ENCODE measurements around the gene TTC21A. TPM values are rescaled to one million over a fixed set of nuclear protein-coding genes. Genes with fewer than 3 reads are reported as not detected.

Gene TTC21A
- total RNA-seq, 4 donors from 2014 or later, result 0.33 to 4.3 (median 1.1) TPM

DNA sequence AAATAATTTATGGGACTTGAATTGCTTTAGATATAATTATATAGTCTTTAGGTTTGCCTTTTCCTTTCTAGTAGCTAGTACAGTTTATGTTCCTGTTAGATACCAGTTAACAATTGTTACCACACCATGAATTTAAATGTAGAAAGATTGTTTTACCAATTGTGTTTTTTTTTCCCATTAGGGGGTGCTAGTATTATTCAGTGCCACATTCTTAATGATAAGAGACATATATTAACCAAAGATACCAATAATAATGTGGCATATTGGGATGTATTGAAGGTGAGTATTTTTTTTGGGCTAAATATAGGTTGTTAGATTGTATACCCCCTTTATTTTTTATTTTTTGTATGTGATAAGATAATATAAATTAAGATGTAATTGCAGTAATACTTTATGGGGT, 27.9 kb upstream of the TTC21A start:
- no peaks in the 10 kb centered on the region for H3K4me1 ChIP-seq
- DNase-seq (no peak), ATAC-seq (no peak)
- peaks cover 0 to 54% of the 10 kb centered on the region in 2 donors for H3K36me3 ChIP-seq
- H3K4me3 ChIP-seq, result no peak overlapping the region
- no peaks in the 10 kb centered on the region for H3K27me3 ChIP-seq
- intact Hi-C loops (cut with DNase I; ENCODE audit: low total_unique reads), result no loop called here
- no peak overlapping the region for H3K27ac ChIP-seq
- H3K9me3 ChIP-seq, result no peaks in the 10 kb centered on the region
- in situ Hi-C loops (cut with MboI; ENCODE audit: low sequenced_read_pairs in 4 of 4), result no loop called here
- TF ChIP-seq POLR2A (IDR thresholded peaks at IDR 0.05), result no peak
- TF ChIP-seq, protein P1, sequence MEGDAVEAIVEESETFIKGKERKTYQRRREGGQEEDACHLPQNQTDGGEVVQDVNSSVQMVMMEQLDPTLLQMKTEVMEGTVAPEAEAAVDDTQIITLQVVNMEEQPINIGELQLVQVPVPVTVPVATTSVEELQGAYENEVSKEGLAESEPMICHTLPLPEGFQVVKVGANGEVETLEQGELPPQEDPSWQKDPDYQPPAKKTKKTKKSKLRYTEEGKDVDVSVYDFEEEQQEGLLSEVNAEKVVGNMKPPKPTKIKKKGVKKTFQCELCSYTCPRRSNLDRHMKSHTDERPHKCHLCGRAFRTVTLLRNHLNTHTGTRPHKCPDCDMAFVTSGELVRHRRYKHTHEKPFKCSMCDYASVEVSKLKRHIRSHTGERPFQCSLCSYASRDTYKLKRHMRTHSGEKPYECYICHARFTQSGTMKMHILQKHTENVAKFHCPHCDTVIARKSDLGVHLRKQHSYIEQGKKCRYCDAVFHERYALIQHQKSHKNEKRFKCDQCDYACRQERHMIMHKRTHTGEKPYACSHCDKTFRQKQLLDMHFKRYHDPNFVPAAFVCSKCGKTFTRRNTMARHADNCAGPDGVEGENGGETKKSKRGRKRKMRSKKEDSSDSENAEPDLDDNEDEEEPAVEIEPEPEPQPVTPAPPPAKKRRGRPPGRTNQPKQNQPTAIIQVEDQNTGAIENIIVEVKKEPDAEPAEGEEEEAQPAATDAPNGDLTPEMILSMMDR (IDR thresholded peaks at IDR 0.05 in 4 of 5, conservative IDR thresholded peaks at IDR 0.05 in 1 of 5), result no peak

DNA sequence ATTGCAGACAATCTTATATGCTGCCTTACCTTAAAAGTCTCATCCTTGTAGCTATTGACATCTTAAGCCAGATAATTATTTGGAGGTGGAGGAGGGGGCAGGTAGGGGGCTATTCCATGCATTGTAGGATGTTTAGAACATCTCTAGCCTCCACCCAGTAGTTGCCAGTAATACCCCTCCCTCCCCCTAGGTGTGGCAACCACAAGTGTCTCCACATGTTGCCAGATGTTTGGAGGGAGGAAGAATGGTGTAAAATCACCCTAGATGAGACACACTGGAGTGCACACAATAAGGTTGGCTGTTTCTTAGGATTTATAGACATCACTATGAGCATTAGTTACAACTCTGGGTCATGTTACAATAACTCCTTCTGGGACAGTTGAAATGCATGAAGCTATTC, 27.5 kb upstream of the TTC21A start:
- Histone ChIP-seq H3K27ac (no peak overlapping the region), H3K9me3 (no peaks in the 10 kb centered on the region), H3K4me3 (no peak overlapping the region), H3K36me3 (peaks cover 0 to 52% of the 10 kb centered on the region in 2 donors), H3K4me1 (no peaks in the 10 kb centered on the region), H3K27me3 (no peaks in the 10 kb centered on the region)
- no peak for TF ChIP-seq POLR2A (IDR thresholded peaks at IDR 0.05)
- TF ChIP-seq, protein P1 (IDR thresholded peaks at IDR 0.05 in 4 of 5, conservative IDR thresholded peaks at IDR 0.05 in 1 of 5), result no peak
- intact Hi-C loops (cut with DNase I; ENCODE audit: low total_unique reads) (no loop called here), in situ Hi-C loops (cut with MboI; ENCODE audit: low sequenced_read_pairs in 4 of 4) (no loop called here)
- ATAC-seq (no peak), DNase-seq (no peak)

DNA sequence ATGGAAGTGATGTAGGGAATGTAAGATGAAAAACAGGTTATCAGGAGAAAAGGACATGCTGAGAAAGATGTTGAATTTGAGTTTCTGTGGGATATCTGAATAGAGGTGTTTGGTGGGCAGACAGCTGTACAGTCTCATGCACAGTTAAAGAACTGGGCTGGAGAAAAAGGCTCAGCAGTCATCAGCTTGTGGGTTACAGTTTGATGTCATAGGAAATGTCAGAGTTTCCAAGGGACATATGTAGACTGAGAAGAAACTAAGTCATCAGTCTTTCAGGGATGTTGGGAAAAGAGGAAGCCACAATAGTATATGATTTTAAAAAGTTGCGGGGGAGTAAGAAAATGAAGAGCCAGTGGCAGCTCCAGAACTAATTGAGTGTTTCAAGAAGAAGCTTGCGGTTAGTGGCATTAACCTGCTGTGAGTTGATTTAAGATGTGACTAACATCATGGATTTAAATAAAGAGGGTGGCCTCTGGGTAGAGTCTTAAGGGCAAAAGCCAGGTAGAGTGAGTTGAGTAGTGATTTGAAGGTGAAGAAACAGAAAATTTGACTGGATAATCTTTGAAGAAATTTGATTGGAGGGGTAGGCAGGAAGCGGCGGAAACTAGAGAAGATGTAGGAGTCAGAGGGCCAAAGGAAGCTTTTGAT, 24.7 kb upstream of the TTC21A start:
- Histone ChIP-seq H3K4me3 (no peak overlapping the region), H3K9me3 (no peaks in the 10 kb centered on the region), H3K27me3 (no peaks in the 10 kb centered on the region), H3K36me3 (peaks cover 0 to 56% of the 10 kb centered on the region in 2 donors), H3K27ac (no peak overlapping the region), H3K4me1 (no peaks in the 10 kb centered on the region)
- ATAC-seq, result no peak
- DNase-seq, result no peak
- in situ Hi-C loops (cut with MboI; ENCODE audit: low sequenced_read_pairs in 4 of 4) (no loop called here), intact Hi-C loops (cut with DNase I; ENCODE audit: low total_unique reads) (no loop called here)
- TF ChIP-seq, protein P1 (IDR thresholded peaks at IDR 0.05 in 4 of 5, conservative IDR thresholded peaks at IDR 0.05 in 1 of 5), result no peak
- TF ChIP-seq POLR2A (IDR thresholded peaks at IDR 0.05), result no peak

DNA sequence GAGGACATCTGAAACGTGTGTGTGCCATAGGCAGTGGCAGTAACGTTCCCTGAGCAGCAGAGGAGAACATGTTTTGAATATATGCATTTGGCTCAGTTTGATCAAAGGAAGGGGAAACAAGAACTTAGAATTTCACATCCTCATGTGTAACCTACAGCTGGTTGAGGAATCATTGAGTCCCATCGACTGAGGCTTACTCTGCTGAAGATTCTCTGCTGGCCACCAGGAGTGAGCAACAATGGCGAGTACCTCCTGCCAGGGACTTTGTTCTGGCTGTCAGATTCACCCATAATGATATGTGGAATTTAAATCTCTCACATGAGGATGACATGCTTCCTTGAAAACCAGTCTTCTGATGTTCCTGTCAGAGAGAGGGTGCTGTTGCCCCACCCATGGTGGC, 21.3 kb upstream of the TTC21A start:
- H3K4me1 ChIP-seq, result no peaks in the 10 kb centered on the region
- intact Hi-C loops (cut with DNase I; ENCODE audit: low total_unique reads), result no loop called here
- no peak overlapping the region for H3K27ac ChIP-seq
- in situ Hi-C loops (cut with MboI; ENCODE audit: low sequenced_read_pairs in 4 of 4), result no loop called here
- no peak for ATAC-seq
- H3K27me3 ChIP-seq, result no peaks in the 10 kb centered on the region
- TF ChIP-seq, protein P1 (IDR thresholded peaks at IDR 0.05 in 4 of 5, conservative IDR thresholded peaks at IDR 0.05 in 1 of 5), result no peak
- no peak for TF ChIP-seq POLR2A (IDR thresholded peaks at IDR 0.05)
- no peaks in the 10 kb centered on the region for H3K9me3 ChIP-seq
- no peak overlapping the region for H3K4me3 ChIP-seq
- DNase-seq, result no peak
- H3K36me3 ChIP-seq, result peaks cover 7 to 79% of the 10 kb centered on the region in 2 donors

DNA sequence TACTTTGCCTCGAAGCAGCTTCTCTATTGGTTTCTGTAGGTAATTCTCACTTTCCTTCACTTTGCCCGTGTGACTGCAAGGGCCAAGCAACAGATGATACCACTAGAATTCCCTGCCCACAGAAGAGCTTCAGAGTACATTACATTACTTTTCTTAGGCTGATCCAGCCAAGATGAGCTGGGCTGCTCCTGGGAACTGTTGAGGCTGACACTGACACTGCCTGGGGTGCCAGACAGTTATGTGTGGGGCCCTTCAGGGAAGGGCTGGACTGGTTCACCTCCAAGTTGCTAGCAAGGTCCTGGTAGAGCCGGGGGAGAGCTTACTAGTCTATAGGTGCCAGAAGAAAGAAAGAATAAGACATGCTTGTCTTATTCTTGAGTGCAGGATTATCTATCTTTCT, 19.0 kb upstream of the TTC21A start:
- in situ Hi-C loops (cut with MboI; ENCODE audit: low sequenced_read_pairs in 4 of 4), result no loop called here

More for the DNA sequence above, 19.0 kb upstream of the TTC21A start:
- TF ChIP-seq, protein P1 (IDR thresholded peaks at IDR 0.05 in 4 of 5, conservative IDR thresholded peaks at IDR 0.05 in 1 of 5), result no peak
- no peak for TF ChIP-seq POLR2A (IDR thresholded peaks at IDR 0.05)
- Histone ChIP-seq H3K4me1 (no peaks in the 10 kb centered on the region), H3K27ac (no peak overlapping the region), H3K4me3 (no peak overlapping the region), H3K36me3 (peaks cover 7 to 88% of the 10 kb centered on the region in 2 donors), H3K9me3 (no peaks in the 10 kb centered on the region), H3K27me3 (no peaks in the 10 kb centered on the region)
- ATAC-seq, result no peak
- DNase-seq, result no peak
- intact Hi-C loops (cut with DNase I; ENCODE audit: low total_unique reads), result no loop called here
